Measurements from ENCODE around the gene FKBP2.

GRCh38 chr11:64249038-64249437 is 8.1 kb downstream of the FKBP2 start:
- TF ChIP-seq POLR2A (IDR thresholded peaks at IDR 0.05) (no peak), CTCF (IDR thresholded peaks at IDR 0.05 in 4 of 5, conservative IDR thresholded peaks at IDR 0.05 in 1 of 5) (no peak)

All from gastrocnemius medialis (tissue), 4 donors.